Gastroesophageal sphincter (tissue), 3 donors: ENCODE data around the gene AHR.

ENCODE experiments used
- EP300 ChIP-seq: sonication (generic); formaldehyde crosslinking; IDR thresholded peaks from one replicate; pipeline ENCODE4 v1.6.1; 2017; ENCODE audit warnings: antibody characterized with exemption, mild to moderate bottlenecking
- POLR2A ChIP-seq, 2 donors: fragments of 450-650 bp; IDR thresholded peaks; one replicate each; pipeline ENCODE4 v1.6.1; 2017; ENCODE audit warnings: antibody characterized with exemption in 2 of 2, mild to moderate bottlenecking in 2 of 2, moderate library complexity in 1 of 2
- POLR2AphosphoS5 ChIP-seq: sonication (generic); formaldehyde crosslinking; IDR thresholded peaks from one replicate; pipeline ENCODE4 v1.6.1; 2017; ENCODE audit warnings: antibody characterized with exemption
- TF ChIP-seq, protein P1 (sequence below), 4 experiments: fragments of 200-600 bp in 2 of 4; fragments of 450-650 bp in 2 of 4; sonication (generic) in 1 of 4; IDR thresholded peaks; one replicate each; pipeline ENCODE4 v1.5.1; 2017 to 2019; ENCODE audit warnings: antibody characterized with exemption in 4 of 4, mild to moderate bottlenecking in 2 of 4, moderate library complexity in 2 of 4

GRCh38 chr7:17331891-17332501 lies 33.5 kb downstream of the AHR start:
- TF ChIP-seq, protein P1, sequence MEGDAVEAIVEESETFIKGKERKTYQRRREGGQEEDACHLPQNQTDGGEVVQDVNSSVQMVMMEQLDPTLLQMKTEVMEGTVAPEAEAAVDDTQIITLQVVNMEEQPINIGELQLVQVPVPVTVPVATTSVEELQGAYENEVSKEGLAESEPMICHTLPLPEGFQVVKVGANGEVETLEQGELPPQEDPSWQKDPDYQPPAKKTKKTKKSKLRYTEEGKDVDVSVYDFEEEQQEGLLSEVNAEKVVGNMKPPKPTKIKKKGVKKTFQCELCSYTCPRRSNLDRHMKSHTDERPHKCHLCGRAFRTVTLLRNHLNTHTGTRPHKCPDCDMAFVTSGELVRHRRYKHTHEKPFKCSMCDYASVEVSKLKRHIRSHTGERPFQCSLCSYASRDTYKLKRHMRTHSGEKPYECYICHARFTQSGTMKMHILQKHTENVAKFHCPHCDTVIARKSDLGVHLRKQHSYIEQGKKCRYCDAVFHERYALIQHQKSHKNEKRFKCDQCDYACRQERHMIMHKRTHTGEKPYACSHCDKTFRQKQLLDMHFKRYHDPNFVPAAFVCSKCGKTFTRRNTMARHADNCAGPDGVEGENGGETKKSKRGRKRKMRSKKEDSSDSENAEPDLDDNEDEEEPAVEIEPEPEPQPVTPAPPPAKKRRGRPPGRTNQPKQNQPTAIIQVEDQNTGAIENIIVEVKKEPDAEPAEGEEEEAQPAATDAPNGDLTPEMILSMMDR (IDR thresholded peaks at IDR 0.05), result no peak
- TF ChIP-seq POLR2AphosphoS5, result no peak
- TF ChIP-seq POLR2A (IDR thresholded peaks at IDR 0.05), result no peak
- no peak for TF ChIP-seq EP300
